HepG2 (cell line): Measurements from ENCODE around the gene STEAP2. TPM values are rescaled to one million over a fixed set of nuclear protein-coding genes. Genes with fewer than 3 reads are reported as not detected.
A peak's percentile ranks its signal among the peaks of the same experiment; 100 is the strongest.

Experiments
- ATAC-seq: fragments of 200-7000 bp; cut with Tn5 transposase; 3 replicates; pipeline ENCODE4 v1.9.1; 2020; ENCODE audit warnings: mild to moderate bottlenecking, moderate library complexity
- BruUV-seq: library from RNA; stranded (reverse); fragments of 400-500 nt; replicated peaks from 2 replicates; lab custom pipeline; 2021; lab: Mats Ljungman, UMichigan
- CTCF ChIA-PET: fragments of 300-600 bp; formaldehyde crosslinking; extraction: SDS; loops from one replicate; lab custom pipeline; 2021; ENCODE audit warnings: low total read pairs, inconsistent platforms, low intra/inter-chr PET ratio; lab: Yijun Ruan, JAX
- POLR2A ChIA-PET: fragments of 350-600 bp; sonication (Branson Sonifier 250); formaldehyde crosslinking; loops from one replicate; lab custom pipeline; 2020; ENCODE audit warnings: antibody characterized with exemption, inconsistent platforms; lab: Yijun Ruan, JAX
- DNase-seq: peaks from one replicate; pipeline ENCODE4 v3.0.0-alpha.2; 2015; ENCODE audit warnings: low spot score
- FAIRE-seq: peaks from 3 replicates; lab custom pipeline; 2011; peaks lifted over from hg19 to GRCh38; lab: Jason Lieb, UNC
- H2AFZ ChIP-seq: one replicate; pipeline ENCODE4 v1.6.1; 2011; ENCODE audit warnings: low read length, inconsistent platforms
- H3K27ac ChIP-seq: fragments of 300-600 bp; 3 replicates; pipeline ENCODE4 v1.8.0; 2011; ENCODE audit warnings: mixed run types, mild to moderate bottlenecking, mixed read lengths, low read length, inconsistent platforms; ENCODE audit not compliant: insufficient read depth; ENCODE audit errors: extremely low read length
- H3K27me3 ChIP-seq, 2 experiments: fragments of 200-600 bp in 1 of 2; 2 replicates in 1 of 2; 3 replicates in 1 of 2; pipeline versions ENCODE4 v1.6.0 to v1.8.0; 2011; ENCODE audit warnings: low read length in 2 of 2, mild to moderate bottlenecking in 2 of 2, moderate library complexity in 2 of 2, inconsistent platforms in 1 of 2; ENCODE audit not compliant: insufficient read depth in 2 of 2, control insufficient read depth in 1 of 2
- H3K36me3 ChIP-seq, 2 experiments: fragments of 200-600 bp in 1 of 2; replicated peaks in 1 of 2; 2 replicates in 1 of 2; 3 replicates in 1 of 2; pipeline versions ENCODE4 v1.5.1 to v1.8.0; 2011; ENCODE audit warnings: low read length in 2 of 2, inconsistent platforms in 1 of 2; ENCODE audit not compliant: insufficient read depth in 2 of 2, control insufficient read depth in 1 of 2
- H3K4me1 ChIP-seq: 2 replicates; pipeline ENCODE4 v1.5.1; 2012; ENCODE audit warnings: low read length, inconsistent platforms; ENCODE audit not compliant: insufficient read depth
- H3K4me2 ChIP-seq: 2 replicates; pipeline ENCODE4 v1.6.0; 2011; ENCODE audit warnings: low read depth, low read length, inconsistent platforms
- H3K4me3 ChIP-seq, 3 experiments: fragments of 200-600 bp in 1 of 3; sonication (generic), shearing (Covaris generic) in 1 of 3; replicated peaks in 1 of 3; 2 replicates each; pipeline ENCODE4 v1.5.1; 2011 to 2016; ENCODE audit warnings: low read length in 3 of 3, inconsistent platforms in 2 of 3, low read depth in 2 of 3, mild to moderate bottlenecking in 2 of 3, control low read depth in 1 of 3, mixed read lengths in 1 of 3; ENCODE audit not compliant: insufficient read depth in 1 of 3
- H3K79me2 ChIP-seq: one replicate; pipeline ENCODE4 v1.6.1; 2011; ENCODE audit warnings: low read length, inconsistent platforms; ENCODE audit not compliant: insufficient read depth
- H3K9ac ChIP-seq: 2 replicates; pipeline ENCODE4 v1.6.0; 2011; ENCODE audit warnings: mild to moderate bottlenecking, low read depth, low read length, inconsistent platforms; ENCODE audit not compliant: insufficient read depth
- H3K9me3 ChIP-seq: 2 replicates; pipeline ENCODE4 v1.5.1; 2012; ENCODE audit warnings: mild to moderate bottlenecking, low read length
- H4K20me1 ChIP-seq: 2 replicates; pipeline ENCODE4 v1.6.0; 2011; ENCODE audit warnings: inconsistent platforms, mild to moderate bottlenecking, low read length, moderate library complexity; ENCODE audit not compliant: insufficient read depth
- ARID5B ChIP-seq: IDR thresholded peaks from 2 replicates; pipeline ENCODE4 v1.4.0; 2020; ENCODE audit warnings: mild to moderate bottlenecking, missing genetic modification reagents
- BCL6 ChIP-seq: IDR thresholded peaks from 2 replicates; pipeline ENCODE4 v1.6.1; 2016; ENCODE audit warnings: missing genetic modification reagents, missing compliant biosample characterization
- MAFF ChIP-seq: IDR thresholded peaks from 2 replicates; pipeline ENCODE4 v1.6.1; 2011; ENCODE audit warnings: low read depth, low read length, improper control_type of control experiment
- MAFK ChIP-seq, 2 experiments: IDR thresholded peaks in 1 of 2; conservative IDR thresholded peaks in 1 of 2; 2 replicates each; pipeline ENCODE4 v1.6.1; 2011; ENCODE audit warnings: improper control_type of control experiment in 2 of 2, low read length in 2 of 2
- SMAD1 ChIP-seq: sonication (generic); formaldehyde crosslinking; IDR thresholded peaks from 2 replicates; pipeline ENCODE4 v1.4.0; 2020; ENCODE audit warnings: missing genetic modification reagents, low read depth, mild to moderate bottlenecking, borderline replicate concordance
- SOX13 ChIP-seq, 3 experiments: fragments of 450-650 bp in 1 of 3; sonication (generic) in 1 of 3; formaldehyde crosslinking in 1 of 3; IDR thresholded peaks in 2 of 3; conservative IDR thresholded peaks in 1 of 3; 2 replicates each; pipeline versions ENCODE4 v1.5.0 to v1.6.1; 2016 to 2020; ENCODE audit warnings: antibody characterized with exemption in 1 of 3, mild to moderate bottlenecking in 1 of 3, missing compliant biosample characterization in 1 of 3, missing genetic modification reagents in 1 of 3, moderate library complexity in 1 of 3
- SOX5 ChIP-seq: IDR thresholded peaks from 2 replicates; pipeline ENCODE4 v1.6.1; 2016; ENCODE audit warnings: borderline replicate concordance
- TP53 ChIP-seq: sonication (generic); formaldehyde crosslinking; conservative IDR thresholded peaks from 2 replicates; pipeline ENCODE4 v1.4.0; 2020; ENCODE audit warnings: missing genetic modification reagents
- WGBS: methylation state at CpG from one replicate; pipeline ENCODE4 v1.1.6; 2017; ENCODE audit warnings: low lambda C conversion rate; 5-methylcytosine and 5-hydroxymethylcytosine counted together
- in situ Hi-C: cut with HindIII; loops from 2 replicates; pipeline ENCODE4 v1.10.0; 2017; ENCODE audit warnings: low pct_unique_long_range_greater_than_20kb; ENCODE audit not compliant: extremely low pct_ligation_motif_present
- intact Hi-C: fragments of 100-400 bp; cut with micrococcal nuclease; formaldehyde crosslinking; loops from one replicate; pipeline ENCODE4 v1.10.0; 2022; ENCODE audit not compliant: unreplicated experiment
- polyA plus RNA-seq, 8 experiments: library from polyadenylated mRNA; depleted of rRNA in 3 of 8; stranded (reverse) in 7 of 8; unstranded in 1 of 8; fragments of >200 nt; fragmentation: Illumina TruSeq in 4 of 8; extraction: Trizol in 4 of 8; gene quantifications; 2 replicates each; pipeline versions ENCODE4 v1.2.1 to v1.2.3, GENCODE V29; 2011 to 2016; ENCODE audit warnings: low read depth in 4 of 8, missing spikeins in 1 of 8, mixed read lengths in 1 of 8; ENCODE audit not compliant: insufficient read depth in 1 of 8
- total RNA-seq, 5 experiments: library from RNA; depleted of rRNA; stranded (reverse); fragments of >200 nt; fragmentation: Illumina TruSeq; extraction: Trizol; gene quantifications; 2 replicates each; pipeline ENCODE4 v1.2.3, GENCODE V29; 2016; ENCODE audit warnings: low read depth in 1 of 5

STEAP2 gene
- total and polyA plus RNA-seq, 2 of the 13 experiments (the other 11 are each of a cell fraction or from before 2014, with no cell fraction given), result 4.3 to 4.4 TPM

- DNase-seq (peak; percentile 12), ATAC-seq (no peak)
- Histone ChIP-seq H2AFZ (no peak overlapping the region), H3K9ac (no peak overlapping the region), H3K79me2 (no peaks in the 10 kb centered on the region), H3K4me3 (no peak overlapping the region), H3K4me2 (no peak overlapping the region), H3K4me1 (peaks cover 73% of the 10 kb centered on the region)
- 77% methylated on average over 2 of the region's 2 CpGs for WGBS
- intact Hi-C loops, result no loop called here
- TF ChIP-seq MAFF (0 out of 2 replicates have a peak, but pooled peaks have one; percentile 4), SOX13 (IDR thresholded peaks at IDR 0.05) (no peak), SOX13 (CRISPR knock-in tag; conservative IDR thresholded peaks at IDR 0.05 in 1 of 2, IDR thresholded peaks at IDR 0.05 in 1 of 2) (peak in 1 of 2 experiments; percentile 84; a peak in 2 of 4 replicates), BCL6 (peak; percentile 92), ARID5B (peak; percentile 30; the same call in 1 of the 2 replicates), SMAD1 (CRISPR knock-in tag) (no peak), TP53 (no peak), MAFK (conservative IDR thresholded peaks at IDR 0.05 in 1 of 2, IDR thresholded peaks at IDR 0.05 in 1 of 2; ENCODE audit: low read length in 2 of 2) (0 out of 4 replicates have a peak, but pooled peaks of 1 of the 2 experiments have one; percentile 47), SOX5 (peak; percentile 27; the same call in 1 of the 2 replicates)
- TF ChIP-seq, all 625 proteins: peak for 6
- POLR2A ChIA-PET, result interaction anchor here (1.6 kb wide), 1 partner anchor 61 kb away, joined by 4 read pairs; the partner anchor contains the start of gene STEAP2
- H3K9me3 ChIP-seq, result no peaks in the 10 kb centered on the region
- in situ Hi-C loops, result no loop called here
- H3K27me3 ChIP-seq, result no peaks in the 10 kb centered on the region
- peak overlapping the region; percentile 39 for H3K27ac ChIP-seq
- no TSS peak for BruUV-seq
- FAIRE-seq, result no peak
- CTCF ChIA-PET, result no interaction called here
- no peaks in the 10 kb centered on the region for H4K20me1 ChIP-seq
- no peaks in the 10 kb centered on the region for H3K36me3 ChIP-seq
These were observed 60.7 kb downstream of the STEAP2 start for GRCh38 chr7:90272242-90272641.
